Measurements from ENCODE around the gene PABPN1.

PABPN1 gene

DNA sequence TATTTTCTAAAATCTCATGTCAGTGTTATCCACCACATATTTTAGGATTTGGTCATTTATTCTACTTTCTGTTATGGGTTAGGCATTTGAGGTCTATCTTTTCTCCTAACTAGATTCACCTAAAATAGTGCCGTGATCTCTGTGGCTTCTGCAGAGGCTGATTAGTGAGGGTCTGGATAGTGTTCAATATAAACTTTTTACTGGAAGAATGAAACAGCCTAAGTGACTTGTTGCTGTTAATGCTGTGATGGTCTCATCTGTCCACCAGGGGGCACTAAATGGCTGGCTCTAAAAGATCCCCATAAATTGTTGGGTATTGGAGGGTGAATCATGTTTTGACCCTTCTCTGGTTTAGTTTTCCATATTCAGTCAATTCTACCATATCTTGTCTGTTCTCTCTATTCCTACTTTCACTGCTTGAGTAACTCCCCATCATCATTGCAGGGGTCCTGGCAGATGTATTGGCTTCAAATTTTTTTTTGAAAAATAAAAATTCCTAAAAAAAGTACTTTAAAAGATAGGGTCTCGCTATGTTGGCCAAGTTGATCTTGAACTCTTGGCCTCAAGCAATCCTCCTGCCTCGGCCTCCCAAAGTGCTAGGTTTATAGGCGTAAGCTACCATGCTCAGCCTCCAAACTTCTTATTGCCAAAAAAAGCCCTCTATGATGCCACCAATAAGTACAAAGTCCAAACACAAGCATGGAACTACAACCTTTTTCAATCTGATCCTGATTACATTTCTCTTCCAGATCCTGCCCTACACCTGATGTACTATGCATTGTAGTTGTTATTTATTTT lies 6.9 kb downstream of the PABPN1 start:
- peak; percentile 65 for DNase-seq

DNA sequence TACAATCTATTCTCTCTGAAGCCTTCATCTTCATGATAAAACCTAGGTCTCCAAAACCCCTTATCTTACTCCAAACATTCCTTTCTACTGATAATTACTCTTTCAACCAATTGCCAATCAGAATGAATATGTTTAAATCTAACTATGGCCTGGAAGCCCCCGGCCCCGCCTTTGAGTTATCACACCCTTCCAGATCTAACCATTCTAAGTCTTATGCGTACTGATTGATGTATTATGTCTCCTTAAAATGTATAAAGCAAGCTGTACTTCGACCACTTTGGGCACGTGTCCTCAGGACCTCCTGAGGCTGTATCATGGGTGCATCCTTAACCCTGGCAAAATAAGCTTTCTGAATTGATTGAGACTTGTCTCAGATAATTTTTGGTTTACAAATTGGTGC lies 14.4 kb downstream of the PABPN1 start:
- no peak for DNase-seq

DNA sequence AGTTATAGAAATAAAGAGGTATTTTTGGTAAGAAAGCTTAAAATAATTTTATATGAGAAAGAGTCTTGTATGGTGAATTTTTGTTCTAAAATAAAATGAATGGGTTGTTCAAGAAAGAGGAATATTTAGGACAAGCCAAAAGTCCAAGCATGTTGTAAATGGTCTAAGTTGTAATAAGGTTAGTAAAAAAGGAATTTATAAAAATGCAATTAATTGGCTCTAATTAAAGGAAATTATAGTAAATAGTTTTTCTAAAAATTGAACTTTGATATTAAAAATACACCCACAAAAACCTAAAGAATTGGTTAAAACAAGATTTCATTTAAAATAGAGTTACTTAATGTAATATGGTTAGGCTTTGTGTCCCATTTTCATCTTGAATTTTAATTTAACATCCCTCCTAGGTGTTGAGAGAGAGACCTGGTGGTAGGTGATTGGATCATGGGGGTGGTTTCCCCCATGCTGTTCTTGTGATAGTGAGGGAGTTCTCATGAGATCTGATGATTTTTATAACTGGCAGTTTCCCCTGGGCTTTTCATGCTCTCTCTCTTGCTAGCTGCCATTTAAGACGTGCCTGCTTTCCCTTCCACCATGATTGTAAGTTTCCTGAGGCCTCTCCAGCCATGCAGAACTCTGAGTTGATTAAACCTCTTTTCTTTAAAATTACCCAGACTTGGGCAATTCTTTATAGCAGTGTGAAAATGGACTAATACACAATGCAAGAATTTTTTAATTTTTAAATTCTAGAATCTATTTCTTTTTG lies 18.4 kb downstream of the PABPN1 start:
- DNase-seq = no peak

DNA sequence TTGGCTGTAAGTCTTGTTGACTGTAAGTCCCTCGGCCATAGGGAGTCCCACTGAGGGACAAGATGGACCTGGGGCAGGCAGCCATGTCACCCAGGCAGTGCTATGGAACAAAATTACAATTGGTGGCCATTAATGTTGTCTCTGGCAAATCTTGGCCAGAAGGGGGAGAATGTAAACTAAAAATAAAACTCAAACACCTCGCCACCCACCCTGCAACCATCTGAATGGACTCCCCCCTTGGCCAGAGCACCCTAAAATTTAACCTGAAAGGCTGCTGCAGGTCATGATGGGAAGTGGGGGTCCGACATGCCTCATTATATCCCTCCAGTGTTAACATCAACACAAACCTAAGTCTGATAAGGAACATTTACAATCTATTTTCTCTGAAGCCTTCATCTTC lies 23.2 kb downstream of the PABPN1 start:
- DNase-seq = no peak

DNA sequence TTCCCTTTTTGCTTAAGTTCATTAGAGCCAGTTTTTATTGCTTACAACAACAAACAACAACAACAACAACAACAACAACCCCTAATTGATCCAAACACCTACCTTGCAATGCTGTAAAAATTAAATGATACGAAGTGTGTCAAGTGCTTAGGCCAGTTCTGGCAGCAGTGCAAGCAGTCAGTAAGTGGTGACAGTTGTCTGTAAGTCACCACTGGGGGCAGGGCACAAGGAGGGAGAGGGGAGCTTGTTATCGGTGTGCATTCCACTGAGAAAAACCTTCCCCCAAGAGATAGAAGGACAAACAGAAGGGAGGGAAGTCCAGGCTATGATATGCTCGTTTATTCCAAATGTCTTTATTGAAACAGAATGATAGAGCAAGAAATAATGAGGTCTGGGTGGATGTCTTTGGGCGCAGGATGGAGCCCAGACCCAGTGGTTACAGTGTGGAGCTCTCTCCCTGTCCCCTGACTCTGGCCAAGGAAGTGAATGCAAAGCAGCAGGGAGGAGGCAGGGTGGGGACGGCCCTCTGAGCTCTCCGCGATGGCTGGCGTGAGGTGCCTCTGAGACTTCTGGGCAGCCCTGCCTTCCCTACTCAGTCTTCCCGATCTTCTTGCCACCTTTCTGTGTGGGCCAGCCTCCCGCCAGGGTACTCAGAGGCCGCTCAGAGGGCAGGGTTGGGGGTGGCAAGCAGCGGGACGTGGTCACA lies 24.9 kb downstream of the PABPN1 start:
- no peak for DNase-seq

DNA sequence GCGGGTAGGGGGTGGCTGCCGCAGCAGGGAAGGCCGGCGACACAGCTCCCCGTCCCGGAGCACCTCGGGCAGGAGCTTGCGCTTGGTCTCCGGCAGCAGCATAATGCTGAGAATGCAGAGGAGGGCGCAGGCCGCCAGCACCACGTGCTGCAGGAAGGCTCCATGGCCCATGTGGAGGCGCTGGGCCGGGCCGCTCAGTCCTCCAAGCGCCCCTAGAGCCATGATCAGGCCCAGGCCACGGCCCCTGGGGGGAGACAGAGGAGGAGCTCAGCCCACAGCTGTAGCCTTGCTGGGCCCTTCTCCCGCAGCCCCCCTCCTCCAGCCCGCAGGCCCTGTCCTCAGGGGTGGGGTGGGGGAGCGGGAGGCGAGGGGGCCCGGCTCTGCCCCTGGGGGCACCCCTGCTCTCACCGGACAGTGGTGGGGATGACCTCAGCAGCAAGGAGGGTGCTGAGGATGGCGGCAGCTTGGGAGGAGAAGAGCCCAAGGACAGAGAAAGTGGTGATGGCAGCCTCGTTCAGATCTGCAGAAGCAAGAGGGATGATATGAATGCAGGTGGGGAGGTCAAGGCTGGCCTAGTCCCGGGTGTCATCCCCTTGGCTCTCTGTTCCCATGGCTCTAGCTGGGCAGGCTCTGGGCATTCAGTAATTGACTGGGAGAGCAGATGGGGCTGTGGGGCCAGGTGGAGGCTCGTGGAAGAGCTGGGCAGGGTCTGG lies 25.6 kb downstream of the PABPN1 start:
- DNase-seq = no peak

DNA sequence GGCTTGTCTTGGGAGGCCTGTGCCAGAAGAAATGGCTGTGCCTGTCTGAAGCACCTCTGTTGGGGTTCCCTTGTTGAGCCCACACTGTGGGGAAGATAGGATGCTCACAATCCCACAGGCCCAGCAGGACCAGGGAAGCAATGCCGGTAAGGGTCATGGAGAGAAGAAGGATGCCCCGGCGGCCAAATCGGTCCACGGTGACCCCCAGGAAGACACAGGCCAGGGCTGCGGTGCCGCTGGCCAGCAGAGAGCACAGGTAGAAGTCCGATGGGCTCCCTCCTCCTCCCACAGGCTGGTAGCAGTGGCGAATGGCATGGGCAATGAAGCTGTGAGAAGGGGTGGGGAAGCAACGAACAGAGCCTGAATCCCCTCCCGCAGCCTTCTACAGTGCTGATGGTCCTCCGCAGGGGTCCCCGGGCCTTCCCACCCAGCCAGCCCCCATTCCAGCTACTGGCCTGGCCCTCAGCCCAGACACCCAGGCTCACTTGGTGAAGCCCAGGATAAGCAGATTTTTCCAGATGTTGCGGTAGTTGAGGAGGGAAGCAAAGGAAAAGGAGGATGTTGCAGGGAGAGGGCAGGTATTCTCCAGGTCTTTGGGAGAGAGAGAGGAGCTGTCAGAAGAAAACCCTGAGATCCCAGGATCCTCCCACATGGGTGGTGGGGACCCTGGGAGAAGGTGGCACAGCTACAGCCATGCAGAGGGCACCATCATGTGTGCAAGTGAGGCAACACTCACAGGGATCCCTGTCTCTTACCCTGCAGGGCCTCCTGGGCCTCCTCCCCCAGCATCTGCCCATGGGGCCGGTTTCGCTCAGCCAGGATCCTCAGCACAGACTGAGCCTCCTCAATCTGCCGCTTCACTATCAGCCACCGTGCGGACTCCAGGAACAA lies 26.4 kb downstream of the PABPN1 start:
- no peak for DNase-seq

DNA sequence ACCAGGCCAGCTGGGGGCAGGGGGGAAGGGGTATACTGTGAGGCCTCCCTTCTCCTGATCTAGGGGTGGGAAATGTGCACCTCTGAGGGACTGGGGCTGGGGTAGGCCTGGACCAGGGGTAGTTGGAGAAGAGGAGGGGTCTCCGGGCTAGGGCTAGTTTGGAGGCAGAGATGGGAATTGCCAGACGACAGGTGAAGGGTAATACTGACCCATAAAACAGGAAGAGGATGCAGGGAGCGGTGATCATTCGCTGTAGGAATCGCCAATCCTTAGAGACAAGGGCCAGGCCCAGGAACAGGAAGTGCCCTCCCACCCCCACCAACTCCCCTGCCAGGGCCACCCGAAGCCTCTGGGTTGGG lies 27.0 kb downstream of the PABPN1 start:
- DNase-seq = no peak

DNA sequence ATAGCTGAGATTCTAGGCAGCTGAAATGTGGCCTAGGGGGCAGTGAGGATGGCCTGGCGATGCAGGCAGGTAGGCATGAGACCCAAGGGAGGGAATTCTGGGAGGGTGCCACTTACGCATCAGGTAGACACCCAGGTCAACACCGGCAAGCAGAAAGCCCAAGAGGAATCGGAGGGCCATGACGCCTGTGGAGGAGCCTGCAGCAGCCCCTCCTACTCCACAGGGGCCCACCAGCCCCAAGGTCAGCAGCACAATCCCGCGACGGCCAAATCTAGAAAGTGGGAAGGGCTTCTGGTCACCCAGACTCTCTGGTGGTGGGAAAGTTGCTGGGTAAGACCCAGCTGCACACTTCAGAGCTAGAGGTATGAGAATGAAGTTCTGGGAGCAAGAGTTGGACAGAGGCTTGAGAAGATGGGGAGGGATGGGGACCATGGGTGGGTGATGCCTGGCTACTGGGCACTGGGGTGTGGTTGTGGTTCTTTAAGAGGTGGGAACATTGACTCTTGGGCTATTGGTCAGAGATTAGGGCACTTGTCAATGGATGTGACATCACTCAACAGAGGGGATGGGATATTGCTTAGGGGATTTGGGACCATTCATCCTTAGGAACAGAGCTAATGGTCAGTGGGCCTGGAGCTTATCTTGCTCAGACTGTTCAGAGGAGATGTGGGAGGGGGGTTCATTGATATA lies 28.0 kb downstream of the PABPN1 start:
- DNase-seq = no peak

DNA sequence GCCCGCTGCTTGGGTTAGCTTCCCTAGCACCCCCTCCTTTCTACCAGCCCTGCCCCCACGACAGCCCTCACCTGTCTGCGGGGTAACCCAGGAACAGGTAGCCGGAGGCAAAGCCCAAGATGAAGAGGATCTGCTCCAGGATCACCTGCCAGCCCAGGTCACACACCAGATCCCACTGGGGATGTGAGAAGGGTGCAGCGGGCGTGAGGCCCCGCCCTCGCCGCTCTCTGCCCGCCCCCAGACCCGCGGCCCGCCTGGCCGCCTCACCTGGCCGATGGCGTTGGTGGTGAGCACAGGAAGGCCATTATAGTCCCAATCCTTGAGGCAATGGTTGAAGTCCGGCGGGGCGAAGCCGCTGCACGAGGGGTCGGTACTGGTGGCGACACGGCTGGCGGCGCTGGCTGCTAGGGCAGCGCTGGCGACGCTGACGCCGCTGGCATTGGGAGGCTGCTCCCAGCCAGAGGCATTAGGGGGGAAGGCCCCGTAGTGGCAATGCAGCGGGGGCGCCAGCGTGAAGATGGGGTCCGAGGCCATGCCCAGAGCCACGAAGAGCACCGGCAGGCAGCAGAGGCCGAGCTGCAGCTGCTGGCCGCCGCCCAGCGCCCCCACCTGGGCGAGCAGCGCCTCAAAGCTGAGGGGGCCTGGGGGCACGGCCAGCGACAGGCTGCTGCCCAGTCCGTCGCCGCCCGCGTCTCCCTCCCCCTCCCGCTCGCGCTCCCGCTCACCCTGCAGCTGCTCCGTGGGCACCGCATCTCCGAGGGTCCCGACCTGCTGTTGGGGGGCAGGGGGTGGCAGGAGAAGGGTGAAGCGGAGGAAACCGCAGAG lies 30.6 kb downstream of the PABPN1 start:
- peak; percentile 83 for DNase-seq

DNA sequence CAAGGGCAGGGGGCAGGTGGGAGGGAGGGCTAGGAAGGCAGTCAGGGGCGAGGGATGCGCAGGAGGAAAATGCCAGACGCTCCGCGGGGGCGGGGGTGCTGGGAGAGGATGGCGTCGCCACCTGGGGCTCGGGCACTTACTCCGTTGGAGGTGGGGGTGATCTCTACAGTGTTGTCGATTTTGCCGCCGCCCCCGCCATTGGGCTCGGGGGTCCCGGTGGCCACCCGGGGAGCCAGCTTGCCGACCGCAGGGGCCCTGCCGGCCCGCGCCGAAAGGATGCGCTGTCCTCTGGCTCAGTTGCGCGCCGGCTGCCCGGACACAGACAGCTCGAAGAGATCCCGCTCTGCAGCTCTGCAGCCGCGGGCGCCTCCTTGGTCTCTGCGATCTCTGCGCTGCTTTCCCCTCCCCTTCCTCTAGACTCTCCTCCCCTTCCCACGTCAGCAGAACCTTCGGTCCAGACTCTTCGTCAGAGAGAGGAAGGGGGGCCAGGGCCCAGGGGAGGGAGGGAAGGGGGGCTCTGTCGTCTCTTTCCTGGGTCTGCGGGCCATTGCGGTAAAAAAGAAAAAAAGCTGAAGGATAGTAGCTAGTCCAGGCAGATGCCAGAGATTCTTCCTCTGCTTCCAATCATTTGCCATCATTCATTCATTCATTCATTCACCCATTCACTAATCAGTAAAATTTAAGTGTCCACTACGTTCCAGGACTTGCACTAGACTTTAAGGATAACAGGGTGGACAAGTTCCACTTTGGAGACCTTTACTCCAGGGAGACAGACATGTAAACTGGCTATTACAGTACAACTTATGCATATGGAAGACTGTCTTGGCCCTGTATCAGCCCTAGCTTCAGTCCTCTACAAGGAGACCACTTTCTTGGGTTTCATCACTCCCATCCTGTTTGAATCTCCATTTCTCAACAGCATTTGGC lies 31.5 kb downstream of the PABPN1 start, which contains the start of gene SLC22A17:
TSS of gene SLC22A17 (minus strand) at position 382 of the 927 bp plus-strand sequence.
- peak; percentile 93 for DNase-seq

DNA sequence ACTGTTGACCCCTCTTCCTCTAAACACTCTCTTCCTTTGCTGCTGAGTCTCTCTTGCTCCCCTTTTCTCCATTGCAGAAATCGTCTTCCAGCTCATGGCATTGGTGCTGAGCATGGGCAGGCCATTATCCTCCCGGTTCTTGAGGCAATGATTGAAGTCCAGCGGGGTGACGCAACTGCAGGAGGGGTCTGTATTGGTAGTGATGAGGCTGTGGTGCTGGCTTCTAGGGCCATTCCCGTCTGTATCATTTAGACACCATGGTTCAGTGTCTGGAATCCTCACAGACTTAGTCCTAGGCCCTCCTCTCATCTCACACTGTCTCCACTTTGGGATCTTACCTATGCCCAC lies 32.1 kb downstream of the PABPN1 start:
- no peak for DNase-seq

DNA sequence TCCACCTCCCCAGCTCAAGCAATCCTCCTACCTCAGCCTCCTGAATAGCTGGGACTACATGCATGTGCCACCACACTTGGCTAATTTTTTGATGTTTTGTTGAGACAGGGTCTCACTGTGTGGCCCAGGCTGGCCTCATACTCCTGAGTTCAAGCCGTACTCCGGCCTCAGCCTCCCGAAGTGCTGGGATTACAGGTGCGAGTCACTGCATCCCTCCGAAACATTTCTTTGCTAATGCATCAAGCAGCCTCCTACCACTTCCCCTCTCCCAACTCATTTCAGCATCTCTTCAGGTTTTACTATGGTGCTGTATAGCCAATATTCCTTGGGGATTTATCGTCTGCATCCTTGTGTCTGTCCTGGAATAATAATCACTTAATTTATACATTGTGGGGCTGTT lies 33.7 kb downstream of the PABPN1 start:
- no peak for DNase-seq

DNA sequence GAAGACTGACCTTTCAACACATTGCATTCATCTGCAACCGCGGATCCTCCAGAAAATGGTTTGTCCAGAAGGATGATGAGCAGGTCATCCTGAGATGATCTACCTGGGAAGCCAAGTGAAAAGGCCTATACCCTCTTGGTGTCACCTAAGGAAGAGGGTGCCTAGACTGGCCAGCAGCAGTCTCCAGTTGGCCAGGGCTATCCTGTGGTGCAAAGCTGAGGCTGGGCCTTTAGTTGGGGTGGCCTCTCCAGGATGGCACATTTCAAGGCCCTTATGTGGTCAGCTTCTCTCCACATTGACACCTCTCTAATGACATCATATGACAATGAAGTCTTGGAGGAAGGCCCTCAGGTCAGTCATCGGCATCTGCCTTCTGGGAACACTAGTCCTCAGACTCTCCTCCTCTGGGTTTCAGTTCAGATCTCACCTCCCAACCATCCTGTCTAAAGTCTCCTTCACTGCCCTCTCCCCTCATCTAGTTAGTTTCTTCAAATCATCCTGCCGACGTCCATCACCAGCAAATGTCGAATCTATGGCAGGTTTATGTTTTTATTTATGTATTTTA lies 34.7 kb downstream of the PABPN1 start:
- DNase-seq = no peak

DNA sequence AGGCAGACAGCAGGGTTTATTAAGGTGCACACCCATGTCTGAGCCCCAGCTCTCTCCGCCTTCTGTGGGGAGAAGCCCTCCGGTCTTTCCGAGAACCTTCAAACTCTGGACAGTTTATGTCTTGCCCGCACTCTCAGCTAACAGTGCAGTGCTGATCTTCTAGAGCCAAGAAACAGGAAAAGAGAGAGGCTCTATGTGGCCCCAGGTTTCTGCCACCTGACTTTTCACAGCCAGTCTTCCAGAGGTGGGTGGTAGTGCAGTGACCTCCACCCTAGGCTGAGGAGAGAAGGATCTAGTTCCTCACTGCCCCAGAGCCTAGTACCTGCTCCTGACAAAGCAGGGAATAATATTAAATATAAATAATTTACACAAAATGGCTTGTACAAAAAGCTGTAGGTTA lies 35.4 kb downstream of the PABPN1 start:
- no peak for DNase-seq

DNA sequence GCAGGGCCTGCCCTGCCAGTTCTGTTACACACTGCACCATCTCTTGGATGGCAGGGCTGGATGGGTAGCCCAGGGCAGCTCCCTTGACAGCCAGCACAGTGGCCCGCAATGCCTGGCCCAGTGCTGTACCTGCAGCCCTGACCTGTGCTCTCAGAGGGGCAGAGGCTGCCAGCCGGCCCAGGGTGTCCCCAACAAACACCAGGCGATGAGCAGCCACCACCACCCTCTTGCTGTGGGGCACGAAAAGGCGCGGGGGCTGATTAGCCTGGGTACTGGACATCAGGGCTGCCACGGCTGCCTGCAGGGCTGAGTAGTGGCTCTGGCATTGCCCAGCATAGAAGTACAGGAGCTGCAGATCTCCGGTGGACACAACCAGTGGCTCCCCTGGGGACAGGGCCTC lies 36.0 kb downstream of the PABPN1 start:
- no peak for DNase-seq

DNA sequence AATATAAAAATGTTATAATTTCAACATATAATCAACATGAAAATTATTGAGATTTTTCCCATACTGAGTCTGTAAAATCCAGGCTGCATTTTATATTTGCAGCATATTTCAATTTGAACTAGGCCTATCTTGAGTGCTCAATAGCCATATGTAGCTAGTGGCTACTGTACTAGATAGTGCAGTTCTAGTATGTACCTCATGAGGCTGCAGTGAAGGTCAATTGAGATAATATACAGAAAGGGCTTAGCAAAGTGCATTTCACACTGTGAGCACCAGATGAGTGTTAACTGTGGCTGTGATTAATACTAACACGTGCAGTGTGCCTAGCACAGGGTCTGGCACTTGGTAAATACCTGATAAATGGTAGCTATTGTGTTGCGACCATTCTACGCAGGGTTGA lies 36.8 kb downstream of the PABPN1 start:
- no peak for DNase-seq

DNA sequence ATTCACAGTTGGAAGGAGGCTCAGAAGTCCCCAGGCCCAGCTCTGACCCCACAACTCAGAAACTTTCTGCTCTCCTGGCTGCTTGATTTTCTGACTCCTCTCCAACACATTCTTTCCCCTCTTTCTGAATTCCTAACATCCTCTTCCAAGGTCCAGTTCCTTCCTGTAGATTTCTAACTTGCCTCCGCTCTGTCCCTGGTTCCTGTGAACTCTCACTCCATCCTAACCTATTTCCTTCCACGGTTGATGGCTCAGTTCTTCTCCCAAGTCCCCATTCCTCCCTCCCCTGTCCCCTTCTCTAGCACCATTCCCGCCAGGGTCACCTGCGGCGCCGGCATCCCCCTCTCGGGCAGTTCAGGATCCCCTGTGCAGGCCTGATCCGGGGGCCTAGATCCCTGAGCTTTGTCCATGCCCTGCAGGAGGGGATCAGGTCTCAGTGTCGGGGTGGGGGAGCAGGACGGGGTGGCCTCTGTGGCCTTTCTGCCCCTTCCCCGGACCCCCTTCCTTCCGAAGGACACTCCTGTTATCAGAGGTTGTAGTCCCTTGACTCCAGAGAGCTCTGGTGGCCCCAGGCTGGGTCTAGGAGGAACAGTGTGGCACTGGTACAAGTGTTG lies 37.4 kb downstream of the PABPN1 start:
- no peak for DNase-seq

DNA sequence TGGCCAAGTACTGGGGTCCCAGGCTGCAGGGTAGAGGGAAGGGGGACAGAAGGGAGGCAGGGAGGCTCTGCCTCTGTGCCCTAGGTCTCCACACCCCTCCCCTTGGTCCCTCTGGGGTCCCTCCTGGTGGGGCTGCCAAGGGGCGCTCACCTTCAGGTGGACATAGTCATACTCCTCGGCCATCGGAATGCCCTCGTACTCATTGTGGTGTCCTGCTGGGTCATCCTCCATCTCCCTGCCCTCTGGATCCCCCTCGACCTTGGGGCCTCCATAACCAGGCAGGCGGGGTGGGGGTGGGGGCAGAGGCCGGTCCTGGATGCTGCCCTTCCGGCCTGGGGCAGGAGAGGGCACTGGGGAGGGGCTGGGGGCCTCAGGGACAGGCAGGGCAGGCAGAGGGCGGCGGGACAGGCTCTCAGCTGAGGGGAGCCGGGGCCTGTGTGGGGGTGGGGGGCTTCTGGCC lies 37.9 kb downstream of the PABPN1 start:
- DNase-seq = no peak
